SK-N-SH (cell line): ENCODE measurements around the gene C3orf20. TPM values are rescaled to one million over a fixed set of nuclear protein-coding genes. Genes with fewer than 3 reads are reported as not detected.

Experiments
- CTCF ChIA-PET: fragments of 300-600, 350-600 bp; formaldehyde crosslinking; extraction: SDS; loops from one replicate; lab custom pipeline; 2021; lab: Yijun Ruan, JAX
- POLR2A ChIA-PET: fragments of 350-600 bp; sonication (Branson Sonifier 250); formaldehyde crosslinking; extraction: SDS; loops from one replicate; lab custom pipeline; 2020; ENCODE audit warnings: antibody characterized with exemption, inconsistent platforms; lab: Yijun Ruan, JAX
- DNase-seq: peaks from one replicate; pipeline ENCODE4 v3.0.0; 2012
- H2AFZ ChIP-seq: fragments of 200-600 bp; sonication (generic); 2 replicates; pipeline ENCODE4 v1.8.1; 2016; ENCODE audit warnings: antibody characterized with exemption, mild to moderate bottlenecking, low read depth
- H3F3A ChIP-seq: fragments of 200-600 bp; sonication (generic); replicated peaks from 2 replicates; pipeline ENCODE3; 2016; ENCODE audit warnings: antibody characterized with exemption, mild to moderate bottlenecking; ENCODE audit not compliant: insufficient read depth
- H3K27ac ChIP-seq, 2 experiments: fragments of 200-500 bp in 1 of 2; fragments of 200-600 bp in 1 of 2; sonication (Bioruptor generic) in 1 of 2; sonication (generic), shearing (Covaris generic) in 1 of 2; 2 replicates each; pipeline versions ENCODE4 v1.5.1 to v1.6.1; 2014 to 2016; ENCODE audit warnings: low read depth in 2 of 2, inconsistent platforms in 1 of 2, low read length in 1 of 2, mild to moderate bottlenecking in 1 of 2, mixed read lengths in 1 of 2
- H3K27me3 ChIP-seq: fragments of 200-600 bp; sonication (generic), shearing (Covaris generic); 2 replicates; pipeline ENCODE4 v1.6.1; 2016; ENCODE audit warnings: mixed run types; ENCODE audit not compliant: insufficient read depth
- H3K36me3 ChIP-seq, 2 experiments: fragments of 200-500 bp in 1 of 2; fragments of 200-600 bp in 1 of 2; sonication (Bioruptor generic) in 1 of 2; sonication (generic) in 1 of 2; replicated peaks in 1 of 2; 2 replicates each; pipeline versions ENCODE3 to v1.5.1; 2014 to 2016; ENCODE audit warnings: low read length in 1 of 2, mild to moderate bottlenecking in 1 of 2; ENCODE audit not compliant: insufficient read depth in 2 of 2, control insufficient read depth in 1 of 2
- H3K4me1 ChIP-seq, 2 experiments: fragments of 200-500 bp in 1 of 2; fragments of 200-600 bp in 1 of 2; sonication (Bioruptor generic) in 1 of 2; sonication (generic), shearing (Covaris generic) in 1 of 2; 2 replicates each; pipeline versions ENCODE4 v1.5.1 to v1.6.1; 2014 to 2016; ENCODE audit warnings: low read depth in 1 of 2, low read length in 1 of 2, mixed run types in 1 of 2; ENCODE audit not compliant: insufficient read depth in 2 of 2, control insufficient read depth in 1 of 2
- H3K4me2 ChIP-seq: fragments of 200-600 bp; sonication (generic), shearing (Covaris generic); 2 replicates; pipeline ENCODE4 v1.6.1; 2017; ENCODE audit warnings: mixed run types
- H3K4me3 ChIP-seq, 2 experiments: fragments of 200-500 bp in 1 of 2; fragments of 200-600 bp in 1 of 2; sonication (Bioruptor generic) in 1 of 2; sonication (generic), shearing (Covaris generic) in 1 of 2; 2 replicates each; pipeline versions ENCODE4 v1.5.1 to v1.8.1; 2014 to 2016; ENCODE audit warnings: low read depth in 2 of 2, inconsistent platforms in 1 of 2, low read length in 1 of 2, mild to moderate bottlenecking in 1 of 2, mixed read lengths in 1 of 2, moderate library complexity in 1 of 2
- H3K79me2 ChIP-seq: fragments of 200-600 bp; sonication (generic); 2 replicates; pipeline ENCODE4 v1.8.1; 2017; ENCODE audit warnings: mild to moderate bottlenecking; ENCODE audit not compliant: insufficient read depth
- H3K9ac ChIP-seq: fragments of 200-600 bp; sonication (generic); 2 replicates; pipeline ENCODE4 v1.6.1; 2017; ENCODE audit warnings: mixed run types
- H3K9me2 ChIP-seq: fragments of 200-600 bp; sonication (generic); 2 replicates; pipeline ENCODE4 v1.6.1; 2017; ENCODE audit warnings: mixed run types
- H3K9me3 ChIP-seq: fragments of 200-600 bp; sonication (generic); 2 replicates; pipeline ENCODE4 v1.6.1; 2017; ENCODE audit warnings: mixed run types, mild to moderate bottlenecking, moderate library complexity
- H4K20me1 ChIP-seq: fragments of 200-600 bp; sonication (generic); 2 replicates; pipeline ENCODE4 v1.6.1; 2017; ENCODE audit warnings: mild to moderate bottlenecking, mixed run types; ENCODE audit not compliant: insufficient read depth
- CHD2 ChIP-seq: fragments of 150-350 bp; IDR thresholded peaks from 2 replicates; pipeline ENCODE4 v1.6.1; 2018; ENCODE audit warnings: low read length; ENCODE audit not compliant: partially characterized antibody
- ELF1 ChIP-seq: IDR thresholded peaks from 2 replicates; pipeline ENCODE4 v1.4.0; 2012
- FOSL2 ChIP-seq: IDR thresholded peaks from 2 replicates; pipeline ENCODE4 v1.4.0; 2012; ENCODE audit warnings: low read depth, mild to moderate bottlenecking, moderate library complexity, borderline replicate concordance
- FOXM1 ChIP-seq: IDR thresholded peaks from 2 replicates; pipeline ENCODE4 v1.4.0; 2012; ENCODE audit warnings: low read depth, mild to moderate bottlenecking
- JUND ChIP-seq: IDR thresholded peaks from 2 replicates; pipeline ENCODE4 v1.4.0; 2012
- MEF2A ChIP-seq: IDR thresholded peaks from 2 replicates; pipeline ENCODE4 v1.4.0; 2012; ENCODE audit warnings: low read depth, borderline replicate concordance
- NFIC ChIP-seq: IDR thresholded peaks from 2 replicates; pipeline ENCODE4 v1.4.0; 2012; ENCODE audit warnings: borderline replicate concordance
- NRF1 ChIP-seq: IDR thresholded peaks from 2 replicates; pipeline ENCODE4 v1.6.1; 2012; ENCODE audit warnings: low read depth, mild to moderate bottlenecking, low read length
- POLR2AphosphoS5 ChIP-seq: IDR thresholded peaks from 2 replicates; pipeline ENCODE4 v1.6.1; 2012; ENCODE audit warnings: low read depth, low read length
- RAD21 ChIP-seq: IDR thresholded peaks from 2 replicates; pipeline ENCODE4 v1.6.1; 2012; ENCODE audit warnings: mild to moderate bottlenecking, low read length
- RCOR1 ChIP-seq: fragments of 150-350 bp; IDR thresholded peaks from 2 replicates; pipeline ENCODE4 v1.6.1; 2017; ENCODE audit warnings: antibody characterized with exemption, low read length
- RFX5 ChIP-seq: IDR thresholded peaks from 2 replicates; pipeline ENCODE4 v1.6.1; 2012; ENCODE audit warnings: mild to moderate bottlenecking, improper control_type of control experiment, low read length
- RXRA ChIP-seq: IDR thresholded peaks from 2 replicates; pipeline ENCODE4 v1.4.0; 2012; ENCODE audit warnings: low read depth, mild to moderate bottlenecking, borderline replicate concordance
- SMC3 ChIP-seq: IDR thresholded peaks from 2 replicates; pipeline ENCODE4 v1.6.1; 2012; ENCODE audit warnings: low read depth, low read length, improper control_type of control experiment
- TAF1 ChIP-seq: IDR thresholded peaks from 2 replicates; pipeline ENCODE4 v1.6.1; 2012; ENCODE audit warnings: low read depth, mild to moderate bottlenecking, low read length, moderate library complexity, borderline replicate concordance
- TCF12 ChIP-seq: IDR thresholded peaks from 2 replicates; pipeline ENCODE4 v1.4.0; 2012
- YY1 ChIP-seq: IDR thresholded peaks from 2 replicates; pipeline ENCODE4 v1.4.0; 2012; ENCODE audit warnings: low read depth, mild to moderate bottlenecking
- WGBS: methylation state at CpG from one replicate; pipeline ENCODE4 v1.1.6; 2017; ENCODE audit warnings: low lambda C conversion rate; 5-methylcytosine and 5-hydroxymethylcytosine counted together
- polyA plus RNA-seq, 3 experiments: library from polyadenylated mRNA; depleted of rRNA; stranded (reverse); fragments of >200 nt; gene quantifications; 2 replicates each; pipeline ENCODE4 v1.2.3, GENCODE V29; 2012
- TF ChIP-seq, protein P1 (sequence below): fragments of 150-350 bp; IDR thresholded peaks from 2 replicates; pipeline ENCODE4 v1.6.1; 2017; ENCODE audit warnings: antibody characterized with exemption, low read length, low read depth, borderline replicate concordance
- TF ChIP-seq, protein P2 (sequence below): IDR thresholded peaks from 2 replicates; pipeline ENCODE4 v1.6.1; 2012; ENCODE audit warnings: mild to moderate bottlenecking, low read depth, low read length, moderate library complexity

The C3orf20 gene
- polyA plus RNA-seq, 1 of the 3 experiments (the other 2 are of a cell fraction), result not detected

DNA sequence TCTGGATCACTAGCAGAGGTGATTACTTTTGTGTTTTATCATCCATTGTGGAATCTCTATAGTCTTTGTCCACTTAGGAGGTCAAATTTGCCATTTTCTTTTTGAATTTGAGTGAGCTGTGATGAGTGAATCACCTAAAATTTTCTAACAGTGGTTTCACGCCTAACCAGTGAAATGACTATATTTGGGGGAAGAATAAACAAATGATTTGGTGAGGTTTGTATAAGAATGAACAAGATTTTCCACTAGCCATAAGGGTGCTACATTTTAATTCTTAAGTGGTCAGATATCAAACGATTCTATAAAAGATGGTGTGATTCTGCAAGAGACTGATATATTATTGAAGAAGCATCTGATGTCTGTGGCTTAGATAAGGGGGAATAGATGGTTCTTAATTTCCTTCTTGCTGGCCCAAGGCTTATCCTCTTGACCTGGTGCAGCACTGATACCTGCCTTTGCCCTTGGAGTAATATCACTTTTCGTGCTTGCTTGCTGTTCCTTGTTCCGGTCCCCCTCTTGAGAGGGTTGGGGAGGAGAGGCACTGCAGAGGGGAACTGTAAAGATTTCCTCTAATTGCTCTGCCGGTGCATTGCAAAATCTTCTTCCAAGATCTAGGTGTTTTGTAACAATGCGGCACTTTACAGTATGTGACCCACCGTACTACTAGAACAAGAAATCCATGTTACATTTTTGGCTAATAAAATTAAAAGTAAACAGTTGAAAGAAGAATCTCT lies 14.5 kb downstream of the C3orf20 start:
- TF ChIP-seq RXRA (no peak), FOXM1 (no peak), POLR2AphosphoS5 (no peak), TCF12 (no peak), RAD21 (no peak), SMC3 (no peak), YY1 (no peak), FOSL2 (no peak), NFIC (no peak), MEF2A (no peak), CHD2 (no peak), ELF1 (no peak), RFX5 (no peak), NRF1 (no peak), TAF1 (no peak), JUND (no peak), RCOR1 (no peak)
- TF ChIP-seq, protein P1, sequence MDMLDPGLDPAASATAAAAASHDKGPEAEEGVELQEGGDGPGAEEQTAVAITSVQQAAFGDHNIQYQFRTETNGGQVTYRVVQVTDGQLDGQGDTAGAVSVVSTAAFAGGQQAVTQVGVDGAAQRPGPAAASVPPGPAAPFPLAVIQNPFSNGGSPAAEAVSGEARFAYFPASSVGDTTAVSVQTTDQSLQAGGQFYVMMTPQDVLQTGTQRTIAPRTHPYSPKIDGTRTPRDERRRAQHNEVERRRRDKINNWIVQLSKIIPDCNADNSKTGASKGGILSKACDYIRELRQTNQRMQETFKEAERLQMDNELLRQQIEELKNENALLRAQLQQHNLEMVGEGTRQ, result no peak
- TF ChIP-seq, protein P2, sequence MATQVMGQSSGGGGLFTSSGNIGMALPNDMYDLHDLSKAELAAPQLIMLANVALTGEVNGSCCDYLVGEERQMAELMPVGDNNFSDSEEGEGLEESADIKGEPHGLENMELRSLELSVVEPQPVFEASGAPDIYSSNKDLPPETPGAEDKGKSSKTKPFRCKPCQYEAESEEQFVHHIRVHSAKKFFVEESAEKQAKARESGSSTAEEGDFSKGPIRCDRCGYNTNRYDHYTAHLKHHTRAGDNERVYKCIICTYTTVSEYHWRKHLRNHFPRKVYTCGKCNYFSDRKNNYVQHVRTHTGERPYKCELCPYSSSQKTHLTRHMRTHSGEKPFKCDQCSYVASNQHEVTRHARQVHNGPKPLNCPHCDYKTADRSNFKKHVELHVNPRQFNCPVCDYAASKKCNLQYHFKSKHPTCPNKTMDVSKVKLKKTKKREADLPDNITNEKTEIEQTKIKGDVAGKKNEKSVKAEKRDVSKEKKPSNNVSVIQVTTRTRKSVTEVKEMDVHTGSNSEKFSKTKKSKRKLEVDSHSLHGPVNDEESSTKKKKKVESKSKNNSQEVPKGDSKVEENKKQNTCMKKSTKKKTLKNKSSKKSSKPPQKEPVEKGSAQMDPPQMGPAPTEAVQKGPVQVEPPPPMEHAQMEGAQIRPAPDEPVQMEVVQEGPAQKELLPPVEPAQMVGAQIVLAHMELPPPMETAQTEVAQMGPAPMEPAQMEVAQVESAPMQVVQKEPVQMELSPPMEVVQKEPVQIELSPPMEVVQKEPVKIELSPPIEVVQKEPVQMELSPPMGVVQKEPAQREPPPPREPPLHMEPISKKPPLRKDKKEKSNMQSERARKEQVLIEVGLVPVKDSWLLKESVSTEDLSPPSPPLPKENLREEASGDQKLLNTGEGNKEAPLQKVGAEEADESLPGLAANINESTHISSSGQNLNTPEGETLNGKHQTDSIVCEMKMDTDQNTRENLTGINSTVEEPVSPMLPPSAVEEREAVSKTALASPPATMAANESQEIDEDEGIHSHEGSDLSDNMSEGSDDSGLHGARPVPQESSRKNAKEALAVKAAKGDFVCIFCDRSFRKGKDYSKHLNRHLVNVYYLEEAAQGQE, result no peak
- TF ChIP-seq, all 33 proteins: peak for 0
- Histone ChIP-seq H3K9ac (no peak overlapping the region), H3K36me3 (no peaks in the 10 kb centered on the region), H3K27ac (no peak overlapping the region), H3K27me3 (no peaks in the 10 kb centered on the region), H3F3A (no peaks in the 10 kb centered on the region), H3K4me2 (no peak overlapping the region), H3K9me3 (no peaks in the 10 kb centered on the region), H3K79me2 (no peaks in the 10 kb centered on the region), H4K20me1 (no peaks in the 10 kb centered on the region), H2AFZ (no peak overlapping the region), H3K9me2 (no peaks in the 10 kb centered on the region), H3K4me1 (no peaks in the 10 kb centered on the region), H3K4me3 (no peak overlapping the region)
- ChIA-PET CTCF (interaction anchor here (1.8 kb wide), 1 partner anchor 13 kb away, joined by 8 read pairs; no protein-coding TSS in a partner anchor), POLR2A (no interaction called here)
- DNase-seq, result no peak
- WGBS, result 53% methylated on average over 7 of the region's 7 CpGs
